Liver (tissue), 3 donors: ENCODE data around the gene COL23A1.

ENCODE experiments used
- ATF3 ChIP-seq: IDR thresholded peaks from 2 replicates; pipeline ENCODE4 v1.6.1; 2016; ENCODE audit warnings: antibody characterized with exemption
- CTCF ChIP-seq: fragments of 150-350 bp; IDR thresholded peaks from 2 replicates; pipeline ENCODE4 v1.5.1; 2017; ENCODE audit warnings: improper control_type of control experiment, low read depth, low read length; ENCODE audit not compliant: missing input control
- FOXA1 ChIP-seq: IDR thresholded peaks from 2 replicates; pipeline ENCODE4 v1.6.1; 2016; ENCODE audit warnings: antibody characterized with exemption
- FOXA2 ChIP-seq: IDR thresholded peaks from 2 replicates; pipeline ENCODE4 v1.6.1; 2016; ENCODE audit warnings: antibody characterized with exemption
- HNF4G ChIP-seq: IDR thresholded peaks from 2 replicates; pipeline ENCODE4 v1.6.1; 2016; ENCODE audit warnings: antibody characterized with exemption
- JUND ChIP-seq, 2 donors: IDR thresholded peaks; 2 replicates each; pipeline ENCODE4 v1.6.1; 2016; ENCODE audit warnings: antibody characterized with exemption in 2 of 2
- MAX ChIP-seq: IDR thresholded peaks from 2 replicates; pipeline ENCODE4 v1.6.1; 2016; ENCODE audit warnings: antibody characterized with exemption
- NR2F2 ChIP-seq: IDR thresholded peaks from 2 replicates; pipeline ENCODE4 v1.6.1; 2016; ENCODE audit warnings: antibody characterized with exemption
- RAD21 ChIP-seq, 2 donors: IDR thresholded peaks; 2 replicates each; pipeline ENCODE4 v1.6.1; 2016; ENCODE audit warnings: antibody characterized with exemption in 2 of 2, mild to moderate bottlenecking in 2 of 2
- REST ChIP-seq: IDR thresholded peaks from 2 replicates; pipeline ENCODE4 v1.6.1; 2016; ENCODE audit warnings: antibody characterized with exemption, mild to moderate bottlenecking
- SP1 ChIP-seq: IDR thresholded peaks from 2 replicates; pipeline ENCODE4 v1.6.1; 2018; ENCODE audit warnings: antibody characterized with exemption, mild to moderate bottlenecking
- TAF1 ChIP-seq: conservative IDR thresholded peaks from 2 replicates; pipeline ENCODE4 v1.6.1; 2016; ENCODE audit warnings: antibody characterized with exemption, mild to moderate bottlenecking
- YY1 ChIP-seq: IDR thresholded peaks from 2 replicates; pipeline ENCODE4 v1.6.1; 2016; ENCODE audit warnings: antibody characterized with exemption, mild to moderate bottlenecking
- ZBTB33 ChIP-seq: IDR thresholded peaks from 2 replicates; pipeline ENCODE4 v1.6.1; 2016; ENCODE audit warnings: antibody characterized with exemption
- donor health status: healthy.
- donor health status: healthy.

- TF ChIP-seq FOXA1 (no peak), CTCF (no peak), TAF1 (no peak), MAX (no peak), FOXA2 (no peak), NR2F2 (no peak), YY1 (no peak), JUND (IDR thresholded peaks at IDR 0.05) (no peak), SP1 (no peak), REST (no peak), RAD21 (IDR thresholded peaks at IDR 0.05) (no peak), ATF3 (no peak), HNF4G (no peak), ZBTB33 (no peak)
Measured at GRCh38 chr5:178273665-178274541, 316.3 kb downstream of the COL23A1 start.
